Vagina (tissue), 2 donors: ENCODE data around the gene ZW10. TPM values are rescaled to one million over a fixed set of nuclear protein-coding genes. Genes with fewer than 3 reads are reported as not detected.

Experiments
- DNase-seq, 2 donors: peaks; one replicate each; pipeline ENCODE4 v3.0.0-alpha.2; 2017; ENCODE audit errors: extremely low spot score in 2 of 2
- H3K27ac ChIP-seq: fragments of 200-600 bp; sonication (generic); one replicate; pipeline ENCODE4 v1.5.1; 2019
- H3K27me3 ChIP-seq: fragments of 200-600 bp; sonication (generic); one replicate; pipeline ENCODE4 v1.5.1; 2019
- H3K36me3 ChIP-seq, 2 donors: fragments of 200-600 bp; sonication (generic); one replicate each; pipeline ENCODE4 v1.5.1; 2017 to 2019
- H3K4me1 ChIP-seq: fragments of 200-600 bp; sonication (generic); one replicate; pipeline ENCODE4 v1.5.1; 2019
- H3K4me3 ChIP-seq, 2 donors: fragments of 200-600 bp; sonication (generic); 1 replicate in 1 of 2; 2 replicates in 1 of 2; pipeline ENCODE4 v1.5.1; 2016 to 2019
- H3K9me3 ChIP-seq: fragments of 200-600 bp; sonication (generic); one replicate; pipeline ENCODE4 v1.5.1; 2019
- CTCF ChIP-seq, 3 experiments: fragments of 450-650 bp in 2 of 3; fragments of 200-600 bp in 1 of 3; sonication (generic) in 1 of 3; IDR thresholded peaks; one replicate each; pipeline ENCODE4 v1.5.1; 2017 to 2019; ENCODE audit warnings: antibody characterized with exemption in 3 of 3, mild to moderate bottlenecking in 2 of 3, moderate library complexity in 2 of 3
- POLR2A ChIP-seq, 2 donors: fragments of 450-650 bp; IDR thresholded peaks; one replicate each; pipeline ENCODE4 v1.6.1; 2017; ENCODE audit warnings: antibody characterized with exemption in 2 of 2, mild to moderate bottlenecking in 2 of 2, moderate library complexity in 2 of 2
- POLR2AphosphoS5 ChIP-seq, 2 donors: sonication (generic); formaldehyde crosslinking; IDR thresholded peaks; one replicate each; pipeline ENCODE4 v1.9.0; 2017; ENCODE audit warnings: antibody characterized with exemption in 2 of 2, mild to moderate bottlenecking in 2 of 2, low read depth in 1 of 2; ENCODE audit not compliant: insufficient read depth in 1 of 2
- intact Hi-C: fragments of 100-400 bp; cut with DNase I; formaldehyde crosslinking; loops from one replicate; pipeline ENCODE4 v1.15.1; 2023
- total RNA-seq: library from RNA; depleted of rRNA; stranded (reverse); fragments of >200 nt; gene quantifications from one replicate; pipeline ENCODE4 v1.2.3, GENCODE V29; 2016

The ZW10 gene
- total RNA-seq, 1 donor from 2014 or later = 14.7 TPM

- no peaks in the 10 kb centered on the region for H3K27me3 ChIP-seq
- intact Hi-C loops = no loop called here
- H3K4me1 ChIP-seq = no peaks in the 10 kb centered on the region
- no peak overlapping the region for H3K4me3 ChIP-seq
- H3K9me3 ChIP-seq = no peaks in the 10 kb centered on the region
- H3K27ac ChIP-seq = no peak overlapping the region
- no peak for DNase-seq
- TF ChIP-seq POLR2AphosphoS5 (IDR thresholded peaks at IDR 0.05; ENCODE audit: insufficient read depth in 1 of 2, low read depth in 1 of 2) (no peak), POLR2A (IDR thresholded peaks at IDR 0.05) (no peak), CTCF (IDR thresholded peaks at IDR 0.05) (no peak)
- peaks cover 0 to 24% of the 10 kb centered on the region in 2 donors for H3K36me3 ChIP-seq
These were observed 40.7 kb upstream of the ZW10 start for GRCh38 chr11:113814181-113814580.

DNA sequence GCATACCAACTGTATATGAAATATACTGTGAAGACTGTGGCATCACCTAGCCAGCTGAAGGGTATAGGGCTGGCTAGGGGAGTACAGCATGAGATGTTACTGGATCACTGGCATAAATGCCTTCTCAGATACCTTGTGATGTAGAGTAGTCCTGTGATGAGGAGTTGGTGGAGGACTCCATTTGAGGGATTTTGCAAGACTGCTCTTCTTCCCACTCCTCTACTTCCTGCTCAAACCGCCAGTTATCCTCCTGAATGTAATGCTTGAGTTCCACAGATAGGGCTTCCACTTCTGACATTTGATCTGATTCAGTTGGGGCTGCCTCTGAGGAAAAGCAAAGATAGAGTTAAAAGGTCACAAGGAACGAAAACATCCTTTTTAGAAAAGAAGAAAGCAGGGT lies 35.4 kb upstream of the ZW10 start:
- intact Hi-C loops = no loop called here
- Histone ChIP-seq H3K36me3 (peaks cover 0 to 59% of the 10 kb centered on the region in 2 donors), H3K27ac (no peak overlapping the region), H3K27me3 (no peaks in the 10 kb centered on the region), H3K9me3 (no peaks in the 10 kb centered on the region), H3K4me3 (no peak overlapping the region), H3K4me1 (no peaks in the 10 kb centered on the region)
- no peak for TF ChIP-seq POLR2A (IDR thresholded peaks at IDR 0.05)
- no peak for TF ChIP-seq POLR2AphosphoS5 (IDR thresholded peaks at IDR 0.05; ENCODE audit: insufficient read depth in 1 of 2, low read depth in 1 of 2)
- no peak for TF ChIP-seq CTCF (IDR thresholded peaks at IDR 0.05)
- DNase-seq = no peak

GRCh38 chr11:113806406-113806805 lies 32.9 kb upstream of the ZW10 start:
- intact Hi-C loops = no loop called here
- DNase-seq = no peak
- Histone ChIP-seq H3K9me3 (no peaks in the 10 kb centered on the region), H3K4me3 (no peak overlapping the region), H3K27ac (no peak overlapping the region), H3K4me1 (no peaks in the 10 kb centered on the region), H3K36me3 (peaks cover 0 to 81% of the 10 kb centered on the region in 2 donors), H3K27me3 (no peaks in the 10 kb centered on the region)
- TF ChIP-seq POLR2A (IDR thresholded peaks at IDR 0.05) (no peak), POLR2AphosphoS5 (IDR thresholded peaks at IDR 0.05; ENCODE audit: insufficient read depth in 1 of 2, low read depth in 1 of 2) (no peak)

DNA sequence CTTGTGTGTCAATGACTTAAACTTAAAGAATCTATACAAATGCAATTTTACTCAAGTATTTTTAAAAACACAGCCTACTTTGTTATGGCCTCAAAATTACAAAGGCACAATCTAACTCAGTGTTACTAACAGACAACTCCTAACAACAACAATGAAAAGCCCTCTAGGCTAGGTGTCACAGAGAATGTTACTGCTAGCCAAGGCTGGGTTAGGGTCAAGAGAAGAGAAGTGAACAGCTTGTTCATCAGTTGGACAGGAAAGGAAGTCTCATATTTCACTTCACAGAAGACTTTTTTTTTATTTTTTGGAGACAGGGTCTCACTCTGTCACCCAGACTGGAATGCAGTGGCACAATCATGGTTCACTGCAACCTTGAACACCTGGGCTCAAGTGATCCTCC lies 32.1 kb upstream of the ZW10 start:
- no peaks in the 10 kb centered on the region for H3K27me3 ChIP-seq
- intact Hi-C loops = no loop called here
- no peak overlapping the region for H3K27ac ChIP-seq
- no peak overlapping the region for H3K4me3 ChIP-seq
- H3K36me3 ChIP-seq = peaks cover 0 to 81% of the 10 kb centered on the region in 2 donors
- no peaks in the 10 kb centered on the region for H3K9me3 ChIP-seq
- no peak for TF ChIP-seq POLR2AphosphoS5 (IDR thresholded peaks at IDR 0.05; ENCODE audit: insufficient read depth in 1 of 2, low read depth in 1 of 2)
- no peak for TF ChIP-seq POLR2A (IDR thresholded peaks at IDR 0.05)
- no peak for TF ChIP-seq CTCF (IDR thresholded peaks at IDR 0.05)
- DNase-seq = no peak
- H3K4me1 ChIP-seq = no peaks in the 10 kb centered on the region

GRCh38 chr11:113802621-113803020 lies 29.1 kb upstream of the ZW10 start:
- Histone ChIP-seq H3K4me3 (no peak overlapping the region), H3K9me3 (no peaks in the 10 kb centered on the region), H3K36me3 (peaks cover 0 to 77% of the 10 kb centered on the region in 2 donors), H3K27ac (no peak overlapping the region), H3K27me3 (no peaks in the 10 kb centered on the region), H3K4me1 (no peaks in the 10 kb centered on the region)
- no peak for DNase-seq
- TF ChIP-seq POLR2A (IDR thresholded peaks at IDR 0.05) = no peak
- no peak for TF ChIP-seq CTCF (IDR thresholded peaks at IDR 0.05)
- no peak for TF ChIP-seq POLR2AphosphoS5 (IDR thresholded peaks at IDR 0.05; ENCODE audit: insufficient read depth in 1 of 2, low read depth in 1 of 2)
- intact Hi-C loops = no loop called here
